Mesendoderm (in vitro differentiated cells): ENCODE data around the gene TEX54.

Source experiments
- DNase-seq: peaks from one replicate; pipeline ENCODE4 v3.0.0; 2013
- H2AK5ac ChIP-seq: 2 replicates; pipeline ENCODE4 v1.6.1; 2013; ENCODE audit warnings: low read length, inconsistent platforms
- H2BK120ac ChIP-seq: 2 replicates; pipeline ENCODE4 v1.6.1; 2013; ENCODE audit warnings: low read depth, mild to moderate bottlenecking, low read length, moderate library complexity, mixed read lengths
- H2BK15ac ChIP-seq: replicated peaks from 2 replicates; pipeline ENCODE4 v1.6.1; 2013; ENCODE audit warnings: low read depth, mild to moderate bottlenecking, moderate library complexity
- H2BK5ac ChIP-seq: 2 replicates; pipeline ENCODE4 v1.6.1; 2013; ENCODE audit warnings: low read length, inconsistent platforms
- H3K18ac ChIP-seq: 2 replicates; pipeline ENCODE4 v1.6.1; 2013; ENCODE audit warnings: mild to moderate bottlenecking, low read length, mixed read lengths
- H3K23ac ChIP-seq: one replicate; pipeline ENCODE4 v1.6.1; 2013; ENCODE audit warnings: low read length
- H3K27ac ChIP-seq: 2 replicates; pipeline ENCODE4 v1.5.1; 2013; ENCODE audit warnings: low read depth, mild to moderate bottlenecking, inconsistent platforms, low read length, moderate library complexity
- H3K27me3 ChIP-seq: 2 replicates; pipeline ENCODE4 v1.6.1; 2013; ENCODE audit warnings: low read length, control low read depth, mild to moderate bottlenecking, inconsistent platforms; ENCODE audit not compliant: insufficient read depth, poor library complexity
- H3K36me3 ChIP-seq: 2 replicates; pipeline ENCODE4 v1.6.1; 2013; ENCODE audit warnings: low read length, inconsistent platforms; ENCODE audit not compliant: control insufficient read depth, insufficient read depth
- H3K4ac ChIP-seq: one replicate; pipeline ENCODE4 v1.6.1; 2013; ENCODE audit warnings: low read depth, mild to moderate bottlenecking, low read length, moderate library complexity
- H3K4me1 ChIP-seq: 2 replicates; pipeline ENCODE4 v1.6.1; 2013; ENCODE audit warnings: low read depth, low read length, inconsistent platforms; ENCODE audit not compliant: control insufficient read depth
- H3K4me2 ChIP-seq: 2 replicates; pipeline ENCODE4 v1.6.1; 2013; ENCODE audit warnings: low read length
- H3K4me3 ChIP-seq: 2 replicates; pipeline ENCODE4 v1.5.1; 2013; ENCODE audit warnings: mild to moderate bottlenecking, low read length
- H3K56ac ChIP-seq: one replicate; pipeline ENCODE4 v1.6.1; 2013; ENCODE audit warnings: low read length
- H3K79me1 ChIP-seq: 2 replicates; pipeline ENCODE4 v1.6.1; 2013; ENCODE audit warnings: low read length, inconsistent platforms
- H3K79me2 ChIP-seq: 2 replicates; pipeline ENCODE4 v1.6.1; 2013; ENCODE audit warnings: mild to moderate bottlenecking, low read length; ENCODE audit not compliant: control insufficient read depth, insufficient read depth
- H3K9ac ChIP-seq: 2 replicates; pipeline ENCODE4 v1.6.1; 2013; ENCODE audit warnings: low read length, inconsistent platforms
- H4K5ac ChIP-seq: one replicate; pipeline ENCODE4 v1.6.1; 2013; ENCODE audit warnings: low read length
- H4K8ac ChIP-seq: one replicate; pipeline ENCODE4 v1.6.1; 2013; ENCODE audit warnings: low read depth, mild to moderate bottlenecking, control low read depth, low read length, moderate library complexity
- WGBS: extraction: QIAGEN DNeasy Blood & Tissue Kit; methylation state at CpG from one replicate; pipeline ENCODE4 v1.1.7; 2013; ENCODE audit warnings: low lambda C conversion rate, missing lambda C conversion rate; ENCODE audit not compliant: insufficient coverage; ENCODE audit errors: extremely low coverage; 5-methylcytosine and 5-hydroxymethylcytosine counted together

Gene TEX54

DNA sequence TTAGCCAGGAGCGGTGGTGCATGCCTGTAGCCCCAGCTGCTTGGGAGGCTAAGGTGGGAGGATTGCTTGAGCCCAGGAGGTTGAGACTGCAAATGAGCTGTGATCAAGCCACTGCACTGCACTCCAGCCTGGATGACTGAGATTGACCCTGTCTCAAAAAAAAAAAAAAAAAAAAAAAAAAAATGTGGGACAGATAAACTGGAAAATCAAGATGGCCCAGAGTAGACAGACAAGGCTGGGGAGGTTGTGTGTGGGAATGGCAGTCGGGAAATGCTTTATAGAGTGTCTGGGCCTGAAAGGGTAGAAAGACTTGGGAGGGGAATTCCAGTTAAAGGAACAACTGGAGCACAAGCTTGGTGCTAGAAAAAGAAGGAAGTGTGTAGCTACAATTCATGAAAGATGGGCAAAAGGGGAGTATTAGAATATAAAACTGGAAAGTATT, 24.9 kb upstream of the TEX54 start:
- no CpG with 5 or more reads among the region's 2 CpGs for WGBS
- Histone ChIP-seq H3K4ac (peak overlapping the region; percentile 22), H2BK15ac (no peak overlapping the region), H3K4me3 (peak overlapping the region; percentile 59), H3K4me2 (peak overlapping the region; percentile 88), H3K36me3 (peaks cover 15% of the 10 kb centered on the region), H3K27ac (peak overlapping the region; percentile 51), H3K27me3 (no peaks in the 10 kb centered on the region), H3K79me2 (peaks cover 79% of the 10 kb centered on the region), H2AK5ac (no peak overlapping the region), H3K23ac (no peak overlapping the region), H4K5ac (no peak overlapping the region), H2BK5ac (peak overlapping the region; percentile 55), H3K9ac (peak overlapping the region; percentile 94), H3K56ac (peak overlapping the region; percentile 96), H2BK120ac (peak overlapping the region; percentile 45), H3K18ac (peak overlapping the region; percentile 33), H4K8ac (no peak overlapping the region), H3K4me1 (peaks cover 5% of the 10 kb centered on the region), H3K79me1 (peaks cover 1% of the 10 kb centered on the region)
- no peak for DNase-seq

DNA sequence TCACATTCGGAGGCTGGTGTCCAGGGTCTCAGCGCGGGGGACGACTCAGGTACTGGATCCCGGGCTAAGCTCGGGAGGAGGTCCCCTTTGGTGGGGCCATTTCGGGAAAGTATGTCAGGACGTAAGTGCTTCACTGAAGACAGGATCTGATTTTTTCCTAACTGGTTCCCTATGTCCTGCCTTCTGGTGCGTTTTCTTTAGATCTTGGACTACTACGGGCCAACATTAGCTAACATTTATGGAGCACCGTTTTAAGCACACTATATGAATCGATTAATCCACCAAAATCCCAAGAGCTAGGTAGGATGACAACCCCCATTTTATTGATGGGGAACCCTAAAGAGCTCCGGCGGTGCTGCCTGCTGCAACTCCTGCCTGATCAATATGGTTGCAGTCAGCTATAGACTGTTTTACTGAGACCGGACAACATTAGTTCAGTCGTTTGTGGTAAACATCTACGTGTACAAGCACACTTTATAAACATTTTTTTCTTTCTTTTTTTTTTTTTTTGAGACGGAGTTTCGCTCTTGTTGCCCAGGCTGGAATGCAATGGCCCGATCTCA, 23.8 kb upstream of the TEX54 start:
- Histone ChIP-seq H3K56ac (peak overlapping the region; percentile 96), H3K4me2 (peak overlapping the region; percentile 21), H3K27ac (peak overlapping the region; percentile 62), H4K8ac (no peak overlapping the region), H3K27me3 (no peaks in the 10 kb centered on the region), H3K4me3 (peak overlapping the region; percentile 59), H3K23ac (peak overlapping the region; percentile 10), H3K4ac (peak overlapping the region; percentile 87), H3K36me3 (peaks cover 19% of the 10 kb centered on the region), H2BK120ac (no peak overlapping the region), H3K4me1 (peaks cover 5% of the 10 kb centered on the region), H3K79me2 (peaks cover 80% of the 10 kb centered on the region), H2BK5ac (peak overlapping the region; percentile 90), H3K18ac (peak overlapping the region; percentile 55), H4K5ac (no peak overlapping the region), H2BK15ac (no peak overlapping the region), H3K79me1 (peaks cover 1% of the 10 kb centered on the region), H3K9ac (peak overlapping the region; percentile 94), H2AK5ac (peak overlapping the region; percentile 12)
- DNase-seq, result no peak
- WGBS, result no CpG with 5 or more reads among the region's 20 CpGs

DNA sequence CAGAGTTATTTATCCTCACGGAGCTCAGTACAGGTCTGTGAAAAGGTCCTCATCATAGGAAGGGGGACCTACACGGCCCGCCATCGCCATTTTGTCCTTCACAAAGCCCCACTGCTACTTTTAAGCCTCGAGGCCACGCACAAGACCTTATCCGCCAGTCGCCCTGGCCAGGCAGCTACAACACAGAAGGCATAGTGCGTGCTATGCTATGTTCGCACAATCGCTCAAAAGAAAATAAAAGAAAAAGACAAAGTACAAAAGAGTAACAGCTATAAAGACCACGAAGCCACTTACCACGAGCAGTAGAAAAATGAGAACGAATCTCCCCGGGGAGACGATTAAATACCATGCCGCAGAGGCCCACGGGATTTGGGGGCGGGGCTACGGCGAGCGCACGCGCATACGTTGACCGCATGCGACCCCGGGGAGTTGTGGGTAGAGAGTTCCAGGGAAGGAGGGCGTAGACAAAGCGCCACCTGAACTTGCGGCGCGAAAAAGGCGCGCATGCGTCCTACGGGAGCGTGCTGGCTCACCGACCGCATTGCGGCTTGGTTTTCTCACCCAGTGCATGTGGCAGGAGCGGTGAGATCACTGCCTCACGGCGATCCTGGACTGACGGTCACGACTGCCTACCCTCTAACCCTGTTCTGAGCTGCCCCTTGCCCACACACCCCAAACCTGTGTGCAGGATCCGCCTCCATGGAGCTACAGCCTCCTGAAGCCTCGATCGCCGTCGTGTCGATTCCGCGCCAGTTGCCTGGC, 23.1 kb upstream of the TEX54 start:
- peak overlapping the region; percentile 90 for H2BK5ac ChIP-seq
- WGBS, result no CpG with 5 or more reads among the region's 54 CpGs
- peak overlapping the region; percentile 82 for H3K18ac ChIP-seq
- peak overlapping the region; percentile 94 for H3K9ac ChIP-seq
- no peak overlapping the region for H4K5ac ChIP-seq
- peak; percentile 99 for DNase-seq
- peak overlapping the region; percentile 59 for H3K4me3 ChIP-seq
- H3K36me3 ChIP-seq, result peaks cover 19% of the 10 kb centered on the region
- peaks cover 1% of the 10 kb centered on the region for H3K79me1 ChIP-seq
- H3K27ac ChIP-seq, result peak overlapping the region; percentile 62
- H2AK5ac ChIP-seq, result peak overlapping the region; percentile 12
- peak overlapping the region; percentile 21 for H3K4me2 ChIP-seq
- peaks cover 73% of the 10 kb centered on the region for H3K79me2 ChIP-seq
- no peak overlapping the region for H2BK120ac ChIP-seq
- no peaks in the 10 kb centered on the region for H3K27me3 ChIP-seq
- H2BK15ac ChIP-seq, result no peak overlapping the region
- H3K56ac ChIP-seq, result peak overlapping the region; percentile 96
- peak overlapping the region; percentile 88 for H3K4ac ChIP-seq
- peaks cover 2% of the 10 kb centered on the region for H3K4me1 ChIP-seq
- no peak overlapping the region for H4K8ac ChIP-seq
- H3K23ac ChIP-seq, result peak overlapping the region; percentile 10

DNA sequence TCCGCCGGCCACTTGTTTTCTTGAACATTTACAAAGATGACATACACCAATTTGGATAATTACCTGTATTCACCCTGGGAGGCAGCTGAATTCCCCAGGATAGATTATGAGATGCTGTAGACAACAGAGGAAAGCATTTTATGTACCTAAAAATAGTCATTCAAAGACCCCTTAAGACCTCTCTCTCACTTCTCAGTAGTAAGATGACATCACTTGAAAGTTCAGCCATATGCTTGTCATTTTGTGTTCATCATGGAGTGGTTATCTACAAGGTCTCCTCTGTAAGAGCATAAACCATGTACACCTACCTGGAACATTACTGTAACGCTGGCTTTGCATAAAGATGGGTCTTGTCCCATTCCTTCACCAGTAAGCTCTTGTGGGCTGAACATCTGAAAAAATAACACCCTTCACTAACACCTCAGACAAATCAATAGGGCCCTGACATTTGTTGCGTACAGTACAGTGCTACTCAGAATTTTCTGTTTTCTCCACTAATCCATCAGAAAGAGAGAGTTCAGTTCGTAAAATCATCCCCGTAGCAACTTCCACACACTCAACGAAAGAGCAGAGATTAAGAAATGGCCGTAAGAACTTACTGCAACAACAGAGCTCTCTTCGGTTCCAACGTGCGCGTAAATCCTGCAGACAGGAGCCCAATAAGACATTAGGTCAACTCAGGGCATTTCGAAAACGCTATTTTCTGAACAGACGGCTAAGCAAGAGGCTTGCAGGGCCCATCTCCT, 22.4 kb upstream of the TEX54 start:
- H3K18ac ChIP-seq, result peak overlapping the region; percentile 82
- H4K8ac ChIP-seq, result no peak overlapping the region
- H2AK5ac ChIP-seq, result peak overlapping the region; percentile 11
- H3K56ac ChIP-seq, result peak overlapping the region; percentile 89
- peak overlapping the region; percentile 55 for H3K4me3 ChIP-seq
- H3K4ac ChIP-seq, result peak overlapping the region; percentile 88
- H4K5ac ChIP-seq, result no peak overlapping the region
- peaks cover 19% of the 10 kb centered on the region for H3K36me3 ChIP-seq
- H3K4me1 ChIP-seq, result peaks cover 2% of the 10 kb centered on the region
- no peak for DNase-seq
- H3K23ac ChIP-seq, result no peak overlapping the region
- H3K27me3 ChIP-seq, result no peaks in the 10 kb centered on the region
- H3K79me1 ChIP-seq, result peaks cover 1% of the 10 kb centered on the region
- peak overlapping the region; percentile 42 for H3K27ac ChIP-seq
- no peak overlapping the region for H2BK120ac ChIP-seq
- H3K4me2 ChIP-seq, result peak overlapping the region; percentile 4
- no CpG with 5 or more reads among the region's 15 CpGs for whole genome bisulfite sequencing
- peak overlapping the region; percentile 82 for H3K9ac ChIP-seq
- peaks cover 67% of the 10 kb centered on the region for H3K79me2 ChIP-seq
- H2BK5ac ChIP-seq, result peak overlapping the region; percentile 22
- H2BK15ac ChIP-seq, result no peak overlapping the region

DNA sequence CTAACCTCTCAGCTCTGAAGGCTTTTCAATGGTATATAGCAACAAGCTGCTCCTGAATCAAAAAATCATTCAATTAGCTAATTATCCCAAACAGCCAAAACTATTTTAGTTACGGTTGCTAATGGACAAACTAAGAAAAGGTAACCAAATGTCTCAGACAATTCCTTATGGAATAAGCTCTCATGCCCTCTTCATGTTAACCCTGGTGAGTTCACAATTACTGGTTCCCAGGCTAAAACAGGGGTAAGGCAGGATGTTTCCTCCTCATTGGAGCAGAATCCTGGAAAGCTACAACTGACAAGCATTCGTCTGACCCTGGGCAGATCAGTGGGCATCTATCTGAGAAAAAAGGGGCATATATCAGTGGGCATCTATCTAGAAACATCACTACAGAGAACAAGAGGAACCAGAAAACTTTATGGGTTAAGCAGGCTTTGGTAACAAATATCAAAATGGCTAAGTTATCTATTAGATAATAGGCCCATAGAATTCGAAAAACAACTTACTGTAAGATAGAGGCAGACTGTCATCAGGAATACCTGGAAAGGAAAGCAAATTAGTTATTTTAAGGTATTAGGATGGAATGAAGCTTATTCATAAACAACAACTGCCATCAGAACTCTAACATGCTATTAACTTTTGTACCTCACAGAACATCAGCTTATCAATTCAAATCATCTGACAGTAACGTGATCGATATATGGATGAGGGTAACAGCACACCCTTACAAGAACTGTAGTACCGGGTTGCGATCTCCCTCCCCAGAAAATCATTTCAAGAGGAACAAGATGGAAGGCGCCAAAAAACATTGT, 21.6 kb upstream of the TEX54 start:
- Histone ChIP-seq H3K79me2 (peaks cover 59% of the 10 kb centered on the region), H3K27ac (no peak overlapping the region), H3K9ac (peak overlapping the region; percentile 82), H4K8ac (no peak overlapping the region), H3K4me1 (peaks cover 2% of the 10 kb centered on the region), H3K4me2 (peak overlapping the region; percentile 99), H3K4me3 (peak overlapping the region; percentile 55), H3K4ac (no peak overlapping the region), H2AK5ac (no peak overlapping the region), H2BK15ac (no peak overlapping the region), H3K27me3 (no peaks in the 10 kb centered on the region), H3K79me1 (peaks cover 1% of the 10 kb centered on the region), H2BK5ac (no peak overlapping the region), H3K23ac (peak overlapping the region; percentile 90), H3K18ac (no peak overlapping the region), H3K36me3 (peaks cover 19% of the 10 kb centered on the region), H2BK120ac (no peak overlapping the region), H3K56ac (peak overlapping the region; percentile 90), H4K5ac (no peak overlapping the region)
- DNase-seq, result no peak
- WGBS, result no CpG with 5 or more reads among the region's 8 CpGs
